Glutamatergic neuron (in vitro differentiated cells): ENCODE results near the gene ARFRP1. TPM values are rescaled to one million over a fixed set of nuclear protein-coding genes. Genes with fewer than 3 reads are reported as not detected.
"Not testable (repeated sequence)": the region's sequence is repeated elsewhere in the genome, so short reads cannot be mapped to it uniquely, and the experiment has no call there.

Experiments
- DNase-seq: peaks from one replicate; pipeline ENCODE4 v3.0.0; 2022
- H3K27ac Mint-ChIP-seq: one replicate; pipeline ENCODE4 v1.8.0; 2020; ENCODE audit warnings: mild to moderate bottlenecking, mixed read lengths, inconsistent platforms; ENCODE audit not compliant: unreplicated experiment
- H3K27me3 Mint-ChIP-seq: one replicate; pipeline ENCODE4 v1.8.0; 2020; ENCODE audit warnings: mild to moderate bottlenecking, moderate library complexity, mixed read lengths, inconsistent platforms; ENCODE audit not compliant: unreplicated experiment
- H3K36me3 Mint-ChIP-seq: one replicate; pipeline ENCODE4 v1.8.0; 2020; ENCODE audit warnings: mild to moderate bottlenecking, mixed read lengths, inconsistent platforms; ENCODE audit not compliant: unreplicated experiment
- H3K4me1 Mint-ChIP-seq: one replicate; pipeline ENCODE4 v1.8.0; 2020; ENCODE audit warnings: mild to moderate bottlenecking, low read depth, mixed read lengths, inconsistent platforms; ENCODE audit not compliant: unreplicated experiment
- H3K4me3 Mint-ChIP-seq: one replicate; pipeline ENCODE4 v1.8.0; 2020; ENCODE audit warnings: mild to moderate bottlenecking, mixed read lengths, inconsistent platforms; ENCODE audit not compliant: unreplicated experiment
- H3K9me3 Mint-ChIP-seq: one replicate; pipeline ENCODE4 v1.8.0; 2020; ENCODE audit warnings: mild to moderate bottlenecking, moderate library complexity, mixed read lengths, inconsistent platforms; ENCODE audit not compliant: unreplicated experiment
- CTCF ChIP-seq: fragments of 200-600 bp; sonication (generic); IDR thresholded peaks from one replicate; pipeline ENCODE4 v1.5.0; 2021; ENCODE audit not compliant: partially characterized antibody, unreplicated experiment
- total RNA-seq: library from RNA; stranded (reverse); fragmentation: NEBNext Ultra II Directional; extraction: Animal tissue kit (Norgen Biotek cat#: 25700); gene quantifications from one replicate; pipeline ENCODE4 v1.2.1, GENCODE V29; 2021; ENCODE audit not compliant: unreplicated experiment

Gene ARFRP1
- total RNA-seq, 1 donor from 2014 or later, result 51.9 TPM

- peaks cover 10% of the 10 kb centered on the region for H3K9me3 Mint-ChIP-seq
- DNase-seq, result no peak
- TF ChIP-seq CTCF, result no peak
- H3K27ac Mint-ChIP-seq, result peak overlapping the region; percentile 99
- peak overlapping the region; percentile 91 for H3K4me3 Mint-ChIP-seq
- peaks cover 13% of the 10 kb centered on the region for H3K4me1 Mint-ChIP-seq
- H3K36me3 Mint-ChIP-seq, result no peaks in the 10 kb centered on the region
- H3K27me3 Mint-ChIP-seq, result peaks cover 16% of the 10 kb centered on the region
Measured at GRCh38 chr20:63653974-63654668, 53.7 kb downstream of the ARFRP1 start.

GRCh38 chr20:63653041-63653973 lies 54.5 kb downstream of the ARFRP1 start, which contains the start of gene STMN3:
Gene STMN3 (minus strand): TSS chr20:63653424. CDS start chr20:63653345, 79 bp downstream.
- Mint-ChIP-seq H3K4me1 (peaks cover 16% of the 10 kb centered on the region), H3K27ac (peak within 1 kb of the TSS; percentile 99), H3K27me3 (peaks cover 16% of the 10 kb centered on the region), H3K36me3 (no peaks in the 10 kb centered on the region), H3K9me3 (peaks cover 10% of the 10 kb centered on the region), H3K4me3 (peak within 1 kb of the TSS; percentile 91)
- TF ChIP-seq CTCF, result no peak
- peak; percentile 95 for DNase-seq

- TF ChIP-seq CTCF, result peak; percentile 19
- H3K4me3 Mint-ChIP-seq, result peak overlapping the region; percentile 97
Measured at GRCh38 chr20:63652192-63652980, 55.4 kb downstream of the ARFRP1 start.

GRCh38 chr20:63651942-63652191 lies 55.9 kb downstream of the ARFRP1 start:
- peak overlapping the region; percentile 97 for H3K4me3 Mint-ChIP-seq
- no peaks in the 10 kb centered on the region for H3K36me3 Mint-ChIP-seq
- peaks cover 14% of the 10 kb centered on the region for H3K4me1 Mint-ChIP-seq
- peak overlapping the region; percentile 88 for H3K27ac Mint-ChIP-seq
- peaks cover 7% of the 10 kb centered on the region for H3K27me3 Mint-ChIP-seq
- DNase-seq, result no peak
- peaks cover 6% of the 10 kb centered on the region for H3K9me3 Mint-ChIP-seq
- TF ChIP-seq CTCF, result no peak

More at GRCh38 chr20:63652192-63652980, 55.4 kb downstream of the ARFRP1 start:
- H3K9me3 Mint-ChIP-seq, result peaks cover 8% of the 10 kb centered on the region
- H3K36me3 Mint-ChIP-seq, result no peaks in the 10 kb centered on the region
- no peak overlapping the region for H3K27ac Mint-ChIP-seq
- peaks cover 14% of the 10 kb centered on the region for H3K4me1 Mint-ChIP-seq
- DNase-seq, result peak; percentile 88
- H3K27me3 Mint-ChIP-seq, result peaks cover 9% of the 10 kb centered on the region

- H3K36me3 Mint-ChIP-seq, H3K9me3 Mint-ChIP-seq, H3K27ac Mint-ChIP-seq, H3K27me3 Mint-ChIP-seq, DNase-seq: not testable (repeated sequence)
- H3K4me3 Mint-ChIP-seq, result peak overlapping the region; percentile 97
- peaks cover 17% of the 10 kb centered on the region for H3K4me1 Mint-ChIP-seq
Measured at GRCh38 chr20:63650486-63650885, 57.3 kb downstream of the ARFRP1 start.
